ENCODE measurements around the gene SUSD5.

The SUSD5 gene

DNA sequence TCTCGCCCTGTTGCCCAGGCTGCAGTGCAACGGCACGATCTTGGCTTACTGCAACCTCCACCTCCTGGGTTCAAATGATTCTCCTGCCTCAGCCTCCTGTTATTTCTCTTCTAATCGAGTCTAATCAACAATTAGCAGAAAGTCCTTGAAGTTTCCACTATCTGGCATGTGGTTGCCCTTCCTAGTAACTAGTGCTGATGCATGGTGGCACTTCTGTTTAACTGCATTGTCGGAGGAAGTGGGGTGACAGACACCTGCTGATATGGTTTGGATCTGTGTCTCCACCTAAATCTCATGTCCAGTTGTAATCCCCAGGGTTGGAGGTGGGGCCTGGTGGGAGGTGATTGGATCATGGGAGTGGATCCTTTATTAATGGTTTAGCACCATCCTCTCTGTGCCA lies 95.6 kb downstream of the SUSD5 start:
- DNase-seq (ENCODE audit: low read depth): no peak
- TF ChIP-seq, protein P1, sequence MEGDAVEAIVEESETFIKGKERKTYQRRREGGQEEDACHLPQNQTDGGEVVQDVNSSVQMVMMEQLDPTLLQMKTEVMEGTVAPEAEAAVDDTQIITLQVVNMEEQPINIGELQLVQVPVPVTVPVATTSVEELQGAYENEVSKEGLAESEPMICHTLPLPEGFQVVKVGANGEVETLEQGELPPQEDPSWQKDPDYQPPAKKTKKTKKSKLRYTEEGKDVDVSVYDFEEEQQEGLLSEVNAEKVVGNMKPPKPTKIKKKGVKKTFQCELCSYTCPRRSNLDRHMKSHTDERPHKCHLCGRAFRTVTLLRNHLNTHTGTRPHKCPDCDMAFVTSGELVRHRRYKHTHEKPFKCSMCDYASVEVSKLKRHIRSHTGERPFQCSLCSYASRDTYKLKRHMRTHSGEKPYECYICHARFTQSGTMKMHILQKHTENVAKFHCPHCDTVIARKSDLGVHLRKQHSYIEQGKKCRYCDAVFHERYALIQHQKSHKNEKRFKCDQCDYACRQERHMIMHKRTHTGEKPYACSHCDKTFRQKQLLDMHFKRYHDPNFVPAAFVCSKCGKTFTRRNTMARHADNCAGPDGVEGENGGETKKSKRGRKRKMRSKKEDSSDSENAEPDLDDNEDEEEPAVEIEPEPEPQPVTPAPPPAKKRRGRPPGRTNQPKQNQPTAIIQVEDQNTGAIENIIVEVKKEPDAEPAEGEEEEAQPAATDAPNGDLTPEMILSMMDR (IDR thresholded peaks at IDR 0.05; ENCODE audit: control insufficient read depth, extremely low read depth, insufficient read depth): no peak
- no peak overlapping the region for H3K4me3 ChIP-seq (ENCODE audit: low read depth, low read length)

DNA sequence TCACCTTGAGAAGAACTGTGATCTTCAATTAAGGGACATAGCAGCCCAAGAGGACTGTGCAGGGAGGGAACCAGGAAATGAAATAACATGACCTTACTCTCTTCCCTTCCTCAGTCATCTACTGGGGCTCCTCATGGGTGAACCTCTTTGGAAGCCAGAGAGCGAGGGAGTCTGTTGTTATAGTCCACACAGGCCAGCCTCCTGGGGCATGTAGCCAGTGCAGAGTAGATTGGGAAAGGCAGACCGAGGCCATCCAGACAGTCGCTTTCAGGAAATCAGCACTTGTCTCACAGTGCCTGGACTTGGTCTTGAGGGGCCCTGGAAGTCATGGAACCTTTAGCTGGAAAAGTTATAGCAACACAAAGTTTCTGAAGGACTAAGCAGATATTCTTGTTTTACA lies 98.7 kb downstream of the SUSD5 start:
- no peak for DNase-seq (ENCODE audit: low read depth)
- no peak overlapping the region for H3K4me3 ChIP-seq (ENCODE audit: low read depth, low read length)
- TF ChIP-seq, protein P1 (IDR thresholded peaks at IDR 0.05; ENCODE audit: control insufficient read depth, extremely low read depth, insufficient read depth): no peak

DNA sequence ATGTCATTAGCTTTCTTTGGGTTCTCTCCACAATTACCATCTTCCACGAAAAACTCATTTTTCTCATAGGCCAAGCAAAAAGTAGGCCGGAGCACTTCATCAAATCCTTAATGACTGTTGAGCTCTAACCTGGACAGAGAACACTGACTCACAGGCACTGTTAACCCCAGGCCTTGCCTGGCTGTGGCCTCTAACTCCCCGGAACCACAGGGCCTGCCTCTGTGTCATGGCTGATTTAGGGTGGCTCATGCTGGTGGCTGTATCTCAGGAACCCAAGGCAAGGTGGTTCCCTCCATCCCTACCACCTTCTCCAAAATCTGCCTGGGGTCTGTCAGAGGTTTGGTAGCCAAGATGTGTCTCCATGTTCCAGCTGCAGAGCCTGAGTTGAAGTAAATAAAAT lies 101.1 kb downstream of the SUSD5 start:
- DNase-seq (ENCODE audit: low read depth): no peak
- H3K4me3 ChIP-seq (ENCODE audit: low read depth, low read length): no peak overlapping the region
- TF ChIP-seq, protein P1 (IDR thresholded peaks at IDR 0.05; ENCODE audit: control insufficient read depth, extremely low read depth, insufficient read depth): no peak

DNA sequence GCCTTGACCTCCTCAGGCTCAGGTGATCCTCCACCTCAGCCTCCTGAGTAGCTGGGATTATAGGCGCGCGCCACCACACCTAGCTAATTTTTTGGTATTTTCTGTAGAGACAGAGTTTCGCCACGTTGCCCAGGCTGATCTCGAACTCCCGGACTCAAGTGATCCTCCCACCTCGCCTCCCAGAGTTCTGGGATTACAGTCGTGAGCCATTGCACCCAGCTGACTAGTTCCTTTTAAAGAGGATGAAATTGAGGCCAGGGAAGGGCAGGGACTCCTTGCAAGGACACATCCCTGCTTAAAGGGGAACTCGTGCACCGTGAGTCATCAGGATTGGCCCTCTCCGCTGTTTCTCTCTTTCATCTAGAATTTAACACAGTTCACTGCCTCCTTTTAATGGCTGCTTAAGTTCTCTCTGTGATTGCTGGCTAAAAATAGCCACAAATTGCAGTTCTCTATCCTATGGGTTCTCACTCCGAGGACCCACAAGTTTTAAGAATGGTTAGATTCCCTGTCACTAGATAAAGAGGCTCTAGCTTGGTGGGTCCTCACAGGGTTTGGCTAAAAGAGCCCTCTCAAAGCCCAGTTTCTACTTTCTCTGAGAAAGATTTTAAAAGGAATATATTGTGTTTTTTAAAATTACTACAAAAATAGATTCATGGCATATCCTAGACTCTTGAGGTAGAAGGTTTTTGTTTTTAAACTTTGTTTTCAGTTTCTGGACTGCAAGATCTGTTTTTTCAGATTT lies 103.4 kb downstream of the SUSD5 start:
- TF ChIP-seq, protein P1 (IDR thresholded peaks at IDR 0.05; ENCODE audit: control insufficient read depth, extremely low read depth, insufficient read depth): no peak
- no peak overlapping the region; the same call in 1 of the 2 replicates for H3K4me3 ChIP-seq (ENCODE audit: low read depth, low read length)
- no peak for DNase-seq (ENCODE audit: low read depth)

DNA sequence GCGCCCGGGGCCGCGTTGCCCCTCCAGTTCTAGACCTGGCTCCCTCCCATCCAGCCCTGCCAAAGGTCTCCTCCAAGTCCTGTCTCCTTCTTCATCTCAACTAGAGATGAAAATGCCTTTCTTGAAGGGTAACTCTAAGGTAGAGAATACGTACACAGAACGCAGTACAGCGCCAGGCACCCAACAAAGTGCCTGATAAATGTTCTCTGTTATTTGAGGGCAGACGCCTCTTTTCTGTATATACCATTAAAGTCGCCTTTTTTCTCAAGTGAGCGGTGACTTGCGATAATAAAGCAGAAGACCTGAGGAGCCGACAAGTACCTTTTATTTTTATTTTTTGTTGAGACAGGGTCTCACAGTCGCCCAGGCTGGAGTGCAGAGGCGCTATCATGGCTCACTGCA lies 104.0 kb downstream of the SUSD5 start:
- peak overlapping the region; percentile 62 for H3K4me3 ChIP-seq (ENCODE audit: low read depth, low read length)
- TF ChIP-seq, protein P1 (IDR thresholded peaks at IDR 0.05; ENCODE audit: control insufficient read depth, extremely low read depth, insufficient read depth): no peak
- no peak for DNase-seq (ENCODE audit: low read depth)

DNA sequence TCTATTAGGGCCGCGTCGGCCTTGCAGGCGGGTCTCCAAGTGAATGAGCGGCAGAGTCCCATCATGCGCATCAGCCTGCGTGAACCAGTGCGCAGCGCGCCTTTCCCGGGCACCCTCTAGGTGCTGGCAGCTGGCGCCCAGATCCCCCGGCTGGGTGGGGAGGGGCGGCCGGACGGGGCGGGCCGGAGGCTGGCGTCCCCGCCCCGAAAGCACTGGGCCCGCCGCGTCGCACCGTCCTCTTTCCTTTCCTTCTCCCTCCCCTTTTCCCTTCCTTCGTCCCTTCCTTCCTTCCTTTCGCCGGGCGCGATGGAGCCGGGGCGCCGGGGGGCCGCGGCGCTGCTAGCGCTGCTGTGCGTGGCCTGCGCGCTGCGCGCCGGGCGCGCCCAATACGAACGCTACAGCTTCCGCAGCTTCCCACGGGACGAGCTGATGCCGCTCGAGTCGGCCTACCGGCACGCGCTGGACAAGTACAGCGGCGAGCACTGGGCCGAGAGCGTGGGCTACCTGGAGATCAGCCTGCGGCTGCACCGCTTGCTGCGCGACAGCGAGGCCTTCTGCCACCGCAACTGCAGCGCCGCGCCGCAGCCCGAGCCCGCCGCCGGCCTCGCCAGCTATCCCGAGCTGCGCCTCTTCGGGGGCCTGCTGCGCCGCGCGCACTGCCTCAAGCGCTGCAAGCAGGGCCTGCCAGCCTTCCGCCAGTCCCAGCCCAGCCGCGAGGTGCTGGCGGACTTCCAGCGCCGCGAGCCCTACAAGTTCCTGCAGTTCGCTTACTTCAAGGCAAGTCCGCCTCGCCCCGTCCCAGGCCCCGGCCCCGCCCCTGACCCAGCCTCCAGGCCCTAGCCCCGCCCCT lies 104.6 kb downstream of the SUSD5 start, which contains the start of gene CRTAP:
Gene CRTAP, plus strand, starts transcription at position 243 of the 850 bp plus-strand sequence. Its CDS starts 64 bp downstream, at position 307.
- DNase-seq (ENCODE audit: low read depth): peak; percentile 89
- TF ChIP-seq, protein P1 (IDR thresholded peaks at IDR 0.05; ENCODE audit: control insufficient read depth, extremely low read depth, insufficient read depth): no peak
- peak within 1 kb of the TSS; percentile 62 for H3K4me3 ChIP-seq (ENCODE audit: low read depth, low read length)
